Panc1 (cell line): ENCODE data around the gene MMP14.
"Not testable (repeated sequence)": the region's sequence is repeated elsewhere in the genome, so short reads cannot be mapped to it uniquely, and the experiment has no call there.

ENCODE experiments used
- CTCF ChIP-seq: fragments of 450-650 bp; IDR thresholded peaks from 2 replicates; pipeline ENCODE4 v1.5.1; 2017; ENCODE audit warnings: mild to moderate bottlenecking
- POLR2AphosphoS5 ChIP-seq: IDR thresholded peaks from 2 replicates; pipeline ENCODE4 v1.6.1; 2012; ENCODE audit warnings: mild to moderate bottlenecking, low read depth, low read length, moderate library complexity
- TCF7L2 ChIP-seq: IDR thresholded peaks from 2 replicates; pipeline ENCODE4 v1.6.1; 2011; ENCODE audit warnings: mild to moderate bottlenecking, low read depth, low read length, inconsistent platforms

- TF ChIP-seq CTCF, TCF7L2, POLR2AphosphoS5: not testable (repeated sequence)
These were observed 24.0 kb downstream of the MMP14 start for GRCh38 chr14:22860377-22860776.
